Activated T-cell treated with anti-CD3 and anti-CD28 coated beads, Interleukin-2, amount 50 U/mL, for 24 hours (primary cell): Measurements from ENCODE around the gene MYRIP.

Experiments
- DNase-seq: peaks from one replicate; pipeline ENCODE4 v3.0.0-alpha.2; 2020
- H3K27ac Mint-ChIP-seq: 2 replicates; pipeline ENCODE4 v1.8.0; 2020; ENCODE audit warnings: mild to moderate bottlenecking, mixed read lengths
- H3K27me3 Mint-ChIP-seq: 2 replicates; pipeline ENCODE4 v1.8.0; 2020; ENCODE audit warnings: mixed read lengths
- H3K36me3 Mint-ChIP-seq: 2 replicates; pipeline ENCODE4 v1.8.0; 2020; ENCODE audit warnings: low read depth, mixed read lengths
- H3K4me1 Mint-ChIP-seq: 2 replicates; pipeline ENCODE4 v1.8.0; 2020; ENCODE audit warnings: low read depth, mixed read lengths
- H3K4me3 Mint-ChIP-seq: 2 replicates; pipeline ENCODE4 v1.8.0; 2020; ENCODE audit warnings: mild to moderate bottlenecking, moderate library complexity, mixed read lengths
- H3K9me3 Mint-ChIP-seq: 2 replicates; pipeline ENCODE4 v1.8.0; 2020; ENCODE audit warnings: mixed read lengths

Gene MYRIP

DNA sequence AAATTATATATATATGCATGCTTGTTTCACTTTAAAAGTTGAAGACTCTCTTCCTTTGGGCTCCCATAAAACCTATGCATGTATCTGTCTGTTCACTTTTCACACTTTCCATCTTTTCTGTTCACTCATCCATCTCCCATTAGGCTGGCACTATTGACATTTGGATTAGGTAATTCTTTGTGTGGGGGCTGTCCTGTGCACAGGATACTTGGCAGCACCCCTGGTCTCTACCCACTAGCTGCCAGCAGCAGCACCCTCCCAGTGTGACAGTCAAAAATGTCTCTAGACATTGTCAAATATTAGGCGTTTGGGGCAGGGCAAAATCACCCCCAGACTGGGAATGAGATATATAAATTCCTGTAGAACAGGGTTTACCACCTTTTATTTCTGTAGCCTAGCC is 427.8 kb downstream of the MYRIP start:
- Mint-ChIP-seq H3K4me1 (no peaks in the 10 kb centered on the region), H3K27ac (no peak overlapping the region), H3K36me3 (no peaks in the 10 kb centered on the region), H3K27me3 (no peaks in the 10 kb centered on the region), H3K9me3 (no peaks in the 10 kb centered on the region), H3K4me3 (no peak overlapping the region)
- no peak for DNase-seq

DNA sequence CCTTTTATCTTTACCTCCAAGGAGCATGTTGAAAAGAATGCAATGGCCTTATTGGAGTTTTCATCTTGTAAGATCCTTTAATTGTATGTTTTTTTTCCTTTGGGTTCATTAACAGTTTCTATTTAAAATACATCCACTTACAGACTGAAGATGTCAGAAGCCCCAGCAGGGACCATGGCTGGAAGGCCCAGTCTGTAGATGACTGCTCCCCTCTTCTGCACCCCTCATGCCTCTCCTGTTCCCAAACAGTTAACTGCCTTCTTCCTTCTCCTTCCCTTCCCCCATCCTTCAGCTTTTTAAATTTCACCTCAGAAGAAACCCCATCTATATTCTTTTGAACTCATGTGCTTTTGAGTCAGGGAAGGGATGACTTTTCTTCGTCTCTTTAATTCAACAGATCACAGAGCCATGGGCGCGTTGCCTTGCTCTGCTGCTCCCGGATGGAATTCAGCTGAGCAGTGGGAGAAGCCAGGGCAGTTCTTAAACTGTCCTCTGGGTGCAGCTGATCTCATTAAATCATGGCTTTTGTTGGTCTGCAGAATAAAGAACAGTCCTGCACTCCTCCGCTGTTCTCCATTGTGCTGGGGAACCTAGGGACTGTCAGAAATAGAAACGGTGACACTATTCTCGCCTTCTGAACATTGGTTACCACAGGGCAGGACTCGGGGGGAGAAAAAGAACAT is 428.6 kb downstream of the MYRIP start:
- Mint-ChIP-seq H3K4me3 (no peak overlapping the region), H3K27me3 (no peaks in the 10 kb centered on the region), H3K36me3 (no peaks in the 10 kb centered on the region), H3K4me1 (no peaks in the 10 kb centered on the region), H3K27ac (no peak overlapping the region), H3K9me3 (no peaks in the 10 kb centered on the region)
- DNase-seq: no peak

- no peak overlapping the region for H3K4me3 Mint-ChIP-seq
- H3K4me1 Mint-ChIP-seq: no peaks in the 10 kb centered on the region
- H3K9me3 Mint-ChIP-seq: no peaks in the 10 kb centered on the region
- no peaks in the 10 kb centered on the region for H3K27me3 Mint-ChIP-seq
- no peak for DNase-seq
- no peaks in the 10 kb centered on the region for H3K36me3 Mint-ChIP-seq
- no peak overlapping the region for H3K27ac Mint-ChIP-seq
Measured at GRCh38 chr3:40240921-40241320, 431.5 kb downstream of the MYRIP start.

DNA sequence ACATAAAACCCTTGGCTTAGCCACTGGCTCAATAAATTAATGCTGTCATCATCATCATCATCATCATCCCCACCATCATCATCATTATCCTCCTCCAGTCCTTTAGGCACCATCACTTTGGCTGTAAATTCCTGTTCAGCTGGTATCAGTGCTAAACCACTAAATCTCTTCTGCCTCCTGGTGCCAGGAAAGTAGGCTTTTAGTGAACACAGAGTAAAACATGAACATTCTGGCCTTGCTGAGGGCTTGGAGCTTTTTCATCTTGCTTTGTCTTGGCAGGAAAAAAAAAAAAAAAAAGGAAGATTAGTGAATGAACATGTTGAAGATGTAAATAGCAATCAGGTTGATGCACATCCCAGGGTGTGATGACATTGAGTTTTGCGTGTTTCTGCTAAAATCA is 432.8 kb downstream of the MYRIP start:
- no peak overlapping the region for H3K4me3 Mint-ChIP-seq
- H3K27ac Mint-ChIP-seq: no peak overlapping the region
- H3K4me1 Mint-ChIP-seq: no peaks in the 10 kb centered on the region
- no peaks in the 10 kb centered on the region for H3K9me3 Mint-ChIP-seq
- H3K27me3 Mint-ChIP-seq: no peaks in the 10 kb centered on the region
- no peak for DNase-seq
- H3K36me3 Mint-ChIP-seq: no peaks in the 10 kb centered on the region

DNA sequence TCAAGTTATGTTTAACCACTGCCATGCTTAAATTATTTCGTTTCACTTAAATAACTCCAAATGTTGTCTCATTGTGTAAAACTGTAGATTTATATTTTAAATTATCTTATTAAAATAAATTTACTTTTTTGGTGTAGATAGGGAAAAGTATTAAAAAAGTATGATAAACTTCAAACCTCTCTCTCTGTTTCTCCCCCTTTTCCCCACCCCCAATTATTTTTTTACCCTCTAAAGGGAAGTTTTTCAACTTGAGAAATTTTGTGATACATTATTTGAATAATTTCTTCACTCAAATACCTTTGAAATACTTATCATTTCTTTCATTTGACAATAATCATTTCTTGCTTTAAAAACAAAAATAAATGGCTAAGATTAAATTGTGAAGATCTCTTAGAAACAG is 433.2 kb downstream of the MYRIP start:
- Mint-ChIP-seq H3K9me3 (no peaks in the 10 kb centered on the region), H3K27me3 (no peaks in the 10 kb centered on the region), H3K27ac (no peak overlapping the region), H3K4me1 (no peaks in the 10 kb centered on the region), H3K36me3 (no peaks in the 10 kb centered on the region), H3K4me3 (no peak overlapping the region)
- DNase-seq: no peak

DNA sequence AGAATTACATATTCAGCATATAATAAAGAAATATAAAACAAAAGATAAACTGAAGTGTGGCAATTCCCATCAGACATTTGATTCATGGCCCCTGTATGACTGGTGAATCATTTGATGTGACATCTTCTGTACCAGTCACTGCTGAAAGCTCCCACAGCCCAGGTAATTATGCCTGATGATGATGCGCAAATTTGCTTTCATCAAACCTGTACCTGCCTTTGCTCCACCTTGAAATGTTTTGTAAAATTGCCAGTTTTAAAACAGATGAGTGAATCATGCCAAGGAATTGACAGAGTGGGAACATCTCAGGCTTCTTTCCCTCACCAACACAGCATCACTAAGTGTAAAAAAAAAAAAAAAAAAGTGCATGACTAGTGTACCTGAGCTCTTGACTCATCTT is 433.6 kb downstream of the MYRIP start:
- H3K9me3 Mint-ChIP-seq: no peaks in the 10 kb centered on the region
- no peak for DNase-seq
- H3K4me1 Mint-ChIP-seq: no peaks in the 10 kb centered on the region
- peaks cover 3% of the 10 kb centered on the region for H3K36me3 Mint-ChIP-seq
- H3K27me3 Mint-ChIP-seq: no peaks in the 10 kb centered on the region
- no peak overlapping the region for H3K4me3 Mint-ChIP-seq
- no peak overlapping the region for H3K27ac Mint-ChIP-seq

DNA sequence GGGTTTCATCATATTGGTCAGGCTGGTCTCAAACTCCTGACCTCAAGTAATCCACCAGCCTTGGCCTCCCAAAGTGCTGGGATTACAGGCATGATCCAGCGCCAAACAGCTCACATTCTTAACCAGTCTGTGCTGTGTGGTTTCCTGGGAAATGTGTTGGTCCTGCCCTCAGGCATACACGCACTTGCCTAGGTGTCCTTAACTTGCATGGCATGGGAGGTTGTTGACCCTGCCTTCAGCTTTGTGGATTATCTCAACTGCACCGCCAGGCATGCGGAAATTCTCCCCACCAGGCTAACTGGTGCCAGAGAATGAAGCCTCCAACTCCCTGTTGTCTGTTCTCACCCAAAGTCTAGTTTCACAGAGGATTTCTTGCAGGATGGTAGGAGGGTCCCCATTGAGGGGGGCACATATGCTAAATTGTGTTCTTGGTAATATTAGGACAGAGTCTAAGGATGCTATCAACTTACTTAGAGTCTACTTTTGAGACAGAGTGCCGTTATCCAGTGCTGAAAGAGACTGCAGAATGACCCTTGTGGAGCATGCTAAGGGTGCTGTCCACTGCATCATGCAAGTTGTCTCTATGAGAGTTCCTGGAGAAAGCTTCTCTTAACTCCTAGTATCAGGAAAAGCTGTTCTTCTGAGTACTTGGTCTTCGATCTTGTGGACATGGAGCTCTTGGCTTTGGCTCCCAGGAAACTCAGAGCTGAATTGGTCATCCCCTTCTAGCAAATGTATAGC is 438.5 kb downstream of the MYRIP start:
- Mint-ChIP-seq H3K4me1 (no peaks in the 10 kb centered on the region), H3K4me3 (no peak overlapping the region), H3K36me3 (peaks cover 3% of the 10 kb centered on the region), H3K27ac (no peak overlapping the region), H3K27me3 (no peaks in the 10 kb centered on the region), H3K9me3 (no peaks in the 10 kb centered on the region)
- DNase-seq: no peak

DNA sequence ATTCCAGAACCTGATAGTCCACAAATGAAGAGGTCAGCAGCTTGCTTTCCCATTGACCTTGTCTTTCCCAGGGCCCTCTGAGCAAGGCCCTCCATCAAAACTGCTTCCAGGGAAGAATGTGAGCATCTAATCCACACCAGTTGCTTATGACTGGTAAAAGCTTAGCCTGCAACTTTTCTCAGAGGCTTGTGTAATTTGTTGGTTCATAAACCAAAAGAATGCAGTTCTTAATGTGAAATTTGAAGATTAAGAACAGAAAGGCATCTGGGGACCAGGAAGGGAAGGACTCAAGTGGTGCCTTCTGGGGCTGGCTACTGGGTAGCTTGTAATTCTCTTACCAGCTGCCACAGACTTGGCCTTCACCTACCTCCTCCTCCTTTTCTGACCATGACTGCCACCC is 439.2 kb downstream of the MYRIP start:
- H3K27ac Mint-ChIP-seq: no peak overlapping the region
- no peaks in the 10 kb centered on the region for H3K9me3 Mint-ChIP-seq
- peaks cover 3% of the 10 kb centered on the region for H3K36me3 Mint-ChIP-seq
- no peak overlapping the region for H3K4me3 Mint-ChIP-seq
- no peaks in the 10 kb centered on the region for H3K27me3 Mint-ChIP-seq
- no peaks in the 10 kb centered on the region for H3K4me1 Mint-ChIP-seq
- no peak for DNase-seq

DNA sequence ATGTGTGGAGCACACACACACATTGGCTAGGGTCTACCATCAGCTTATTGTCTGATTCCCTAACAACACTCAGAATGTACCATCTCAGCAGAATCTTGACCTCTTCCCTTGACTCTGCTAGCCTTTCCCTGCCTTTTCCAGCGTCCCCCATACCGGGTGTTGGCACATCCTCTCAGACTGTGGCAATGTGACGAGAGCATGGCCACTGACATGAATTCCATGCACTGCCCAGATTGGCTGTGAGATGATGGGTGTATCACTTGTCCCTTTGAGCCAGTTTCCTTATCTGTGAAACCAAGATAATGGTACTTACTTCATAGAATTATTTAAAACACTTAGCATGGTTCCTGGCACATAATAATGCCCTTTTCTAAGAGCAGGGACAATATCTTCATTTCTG is 439.8 kb downstream of the MYRIP start:
- no peaks in the 10 kb centered on the region for H3K9me3 Mint-ChIP-seq
- no peak for DNase-seq
- H3K27ac Mint-ChIP-seq: no peak overlapping the region
- peaks cover 3% of the 10 kb centered on the region for H3K36me3 Mint-ChIP-seq
- H3K4me3 Mint-ChIP-seq: no peak overlapping the region
- H3K4me1 Mint-ChIP-seq: no peaks in the 10 kb centered on the region
- H3K27me3 Mint-ChIP-seq: no peaks in the 10 kb centered on the region

- no peak for DNase-seq
- Mint-ChIP-seq H3K27me3 (no peaks in the 10 kb centered on the region), H3K36me3 (no peaks in the 10 kb centered on the region), H3K4me1 (no peaks in the 10 kb centered on the region), H3K9me3 (no peaks in the 10 kb centered on the region), H3K4me3 (no peak overlapping the region), H3K27ac (no peak overlapping the region)
Measured at GRCh38 chr3:40254491-40254890, 445.1 kb downstream of the MYRIP start.

DNA sequence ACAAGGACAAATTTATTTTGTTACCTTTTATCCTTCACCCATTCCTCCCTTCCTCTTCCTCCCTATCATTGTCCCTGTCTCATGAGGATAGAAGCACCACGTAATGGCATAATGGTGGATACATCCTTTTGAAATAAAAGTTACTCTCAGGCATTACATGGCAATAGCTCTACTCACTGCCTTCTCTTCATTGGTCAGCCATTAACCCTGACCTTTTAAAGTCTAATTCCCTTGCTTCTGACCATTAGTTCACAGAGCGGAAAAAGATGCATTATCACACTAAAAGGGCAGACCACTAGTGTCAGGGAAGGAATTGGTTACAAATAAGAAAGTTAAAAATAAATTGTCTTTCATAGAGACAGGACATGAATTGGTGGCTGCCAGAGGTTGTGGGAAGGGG is 445.5 kb downstream of the MYRIP start:
- no peaks in the 10 kb centered on the region for H3K27me3 Mint-ChIP-seq
- H3K9me3 Mint-ChIP-seq: no peaks in the 10 kb centered on the region
- H3K36me3 Mint-ChIP-seq: no peaks in the 10 kb centered on the region
- H3K4me3 Mint-ChIP-seq: no peak overlapping the region
- no peak overlapping the region for H3K27ac Mint-ChIP-seq
- H3K4me1 Mint-ChIP-seq: no peaks in the 10 kb centered on the region
- DNase-seq: no peak

DNA sequence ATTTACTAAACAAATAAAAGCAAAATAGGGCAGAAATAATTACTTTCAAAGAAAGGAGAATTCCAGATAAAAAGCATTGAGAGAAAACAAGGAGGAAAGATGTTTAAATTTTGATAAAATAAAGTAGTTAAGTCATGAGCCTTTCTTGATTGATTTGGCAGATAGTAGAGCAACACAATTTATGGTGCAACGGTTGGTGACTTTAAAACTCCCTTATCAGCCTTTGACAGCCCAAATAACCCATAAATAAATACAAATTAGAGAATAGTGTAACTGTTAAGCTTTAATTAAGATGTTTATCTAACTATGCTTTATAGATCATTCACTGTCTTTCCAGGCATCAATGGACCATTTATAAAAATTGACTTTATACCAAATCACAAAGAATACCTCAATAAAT is 446.1 kb downstream of the MYRIP start:
- Mint-ChIP-seq H3K4me1 (no peaks in the 10 kb centered on the region), H3K9me3 (no peaks in the 10 kb centered on the region), H3K36me3 (no peaks in the 10 kb centered on the region)

DNA sequence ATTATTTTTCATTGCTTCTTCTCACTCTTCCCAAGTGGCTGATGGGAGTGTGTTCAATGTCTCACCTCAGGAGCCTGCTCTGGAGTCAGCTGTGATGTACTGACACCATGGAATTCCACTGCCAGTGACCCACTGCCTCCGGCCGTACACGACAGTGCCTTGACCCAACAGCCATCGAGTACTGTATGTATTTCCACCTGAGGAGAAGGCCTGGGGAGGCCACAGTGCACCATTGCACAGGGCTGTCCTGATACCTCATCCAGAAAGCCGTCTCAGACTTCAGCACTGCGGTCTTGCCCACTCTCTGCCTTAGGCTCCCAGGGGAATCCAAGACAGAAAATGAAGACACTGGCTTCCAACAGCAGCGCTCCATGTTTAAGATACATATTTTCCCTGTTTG is 448.7 kb downstream of the MYRIP start:
- Mint-ChIP-seq H3K4me1 (no peaks in the 10 kb centered on the region), H3K9me3 (no peaks in the 10 kb centered on the region), H3K4me3 (no peak overlapping the region), H3K27ac (no peak overlapping the region), H3K27me3 (no peaks in the 10 kb centered on the region), H3K36me3 (no peaks in the 10 kb centered on the region)
- DNase-seq: no peak

More for the DNA sequence above, 446.1 kb downstream of the MYRIP start:
- Mint-ChIP-seq H3K27ac (no peak overlapping the region), H3K27me3 (no peaks in the 10 kb centered on the region), H3K4me3 (no peak overlapping the region)
- DNase-seq: no peak

DNA sequence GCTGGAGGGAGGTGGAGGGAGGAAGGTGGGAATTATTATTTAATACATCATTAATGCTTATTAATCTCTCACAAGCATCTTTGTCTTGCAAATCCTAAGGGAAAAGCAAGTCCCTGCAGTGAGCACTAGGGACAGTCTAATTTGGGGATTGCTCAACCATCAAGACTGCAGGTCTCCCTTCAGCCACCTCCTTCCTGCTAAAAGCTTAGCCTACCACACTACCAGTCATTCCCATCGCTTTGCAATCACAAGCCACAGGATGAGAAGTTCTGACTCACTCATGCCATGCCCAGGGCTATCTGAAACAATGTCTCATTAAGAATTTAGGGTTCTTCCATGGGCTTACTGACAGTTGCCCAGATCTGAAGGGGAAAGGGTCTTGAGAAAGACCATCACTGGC is 449.1 kb downstream of the MYRIP start:
- Mint-ChIP-seq H3K9me3 (no peaks in the 10 kb centered on the region), H3K36me3 (no peaks in the 10 kb centered on the region), H3K27me3 (no peaks in the 10 kb centered on the region), H3K27ac (no peak overlapping the region), H3K4me3 (no peak overlapping the region), H3K4me1 (no peaks in the 10 kb centered on the region)
- DNase-seq: no peak

DNA sequence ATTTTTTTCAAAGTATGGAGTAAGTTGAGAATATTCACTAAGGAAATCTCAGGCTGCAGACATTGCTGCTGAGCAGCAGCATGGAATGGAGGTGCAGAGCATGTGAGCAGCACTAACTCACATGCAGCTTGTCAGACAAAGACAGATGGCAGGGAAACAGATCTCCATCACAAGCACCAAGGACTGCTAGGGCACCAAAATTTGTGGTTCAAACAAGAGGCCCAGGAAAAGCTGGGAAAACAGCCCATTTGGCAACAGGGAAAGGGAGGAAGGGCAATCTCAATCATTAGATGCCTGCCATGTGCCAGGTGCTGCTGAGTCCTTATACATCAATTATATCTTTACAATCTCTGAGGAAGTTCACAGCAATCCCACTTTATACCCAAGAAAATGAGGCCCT is 452.9 kb downstream of the MYRIP start:
- no peak for DNase-seq
- no peaks in the 10 kb centered on the region for H3K9me3 Mint-ChIP-seq
- no peaks in the 10 kb centered on the region for H3K4me1 Mint-ChIP-seq
- H3K36me3 Mint-ChIP-seq: no peaks in the 10 kb centered on the region
- no peak overlapping the region for H3K4me3 Mint-ChIP-seq
- H3K27me3 Mint-ChIP-seq: no peaks in the 10 kb centered on the region
- no peak overlapping the region for H3K27ac Mint-ChIP-seq
